ENCODE measurements around the gene SLC2A6. TPM values are rescaled to one million over a fixed set of nuclear protein-coding genes. Genes with fewer than 3 reads are reported as not detected.

SLC2A6 gene
- total RNA-seq, 1 donor from 2014 or later = 37.4 TPM

- no peaks in the 10 kb centered on the region for H3K36me3 Mint-ChIP-seq (ENCODE audit: low read depth)
- ChIA-PET POLR2A (no interaction called here), CTCF (no interaction called here)
- H3K9me3 Mint-ChIP-seq = peaks cover 20% of the 10 kb centered on the region
- ATAC-seq (ENCODE audit: low read depth) = no peak
- no peak overlapping the region for H3K4me3 Mint-ChIP-seq
- DNase-seq = no peak
- intact Hi-C loops (cut with micrococcal nuclease) = no loop called here
- TF ChIP-seq, protein P1, sequence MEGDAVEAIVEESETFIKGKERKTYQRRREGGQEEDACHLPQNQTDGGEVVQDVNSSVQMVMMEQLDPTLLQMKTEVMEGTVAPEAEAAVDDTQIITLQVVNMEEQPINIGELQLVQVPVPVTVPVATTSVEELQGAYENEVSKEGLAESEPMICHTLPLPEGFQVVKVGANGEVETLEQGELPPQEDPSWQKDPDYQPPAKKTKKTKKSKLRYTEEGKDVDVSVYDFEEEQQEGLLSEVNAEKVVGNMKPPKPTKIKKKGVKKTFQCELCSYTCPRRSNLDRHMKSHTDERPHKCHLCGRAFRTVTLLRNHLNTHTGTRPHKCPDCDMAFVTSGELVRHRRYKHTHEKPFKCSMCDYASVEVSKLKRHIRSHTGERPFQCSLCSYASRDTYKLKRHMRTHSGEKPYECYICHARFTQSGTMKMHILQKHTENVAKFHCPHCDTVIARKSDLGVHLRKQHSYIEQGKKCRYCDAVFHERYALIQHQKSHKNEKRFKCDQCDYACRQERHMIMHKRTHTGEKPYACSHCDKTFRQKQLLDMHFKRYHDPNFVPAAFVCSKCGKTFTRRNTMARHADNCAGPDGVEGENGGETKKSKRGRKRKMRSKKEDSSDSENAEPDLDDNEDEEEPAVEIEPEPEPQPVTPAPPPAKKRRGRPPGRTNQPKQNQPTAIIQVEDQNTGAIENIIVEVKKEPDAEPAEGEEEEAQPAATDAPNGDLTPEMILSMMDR (IDR thresholded peaks at IDR 0.05) = no peak
- H3K27ac Mint-ChIP-seq = no peak overlapping the region
- peaks cover 15% of the 10 kb centered on the region for H3K27me3 Mint-ChIP-seq
- no peaks in the 10 kb centered on the region for H3K4me1 Mint-ChIP-seq
Measured at GRCh38 chr9:133499132-133499891, 20.4 kb upstream of the SLC2A6 start.

DNA sequence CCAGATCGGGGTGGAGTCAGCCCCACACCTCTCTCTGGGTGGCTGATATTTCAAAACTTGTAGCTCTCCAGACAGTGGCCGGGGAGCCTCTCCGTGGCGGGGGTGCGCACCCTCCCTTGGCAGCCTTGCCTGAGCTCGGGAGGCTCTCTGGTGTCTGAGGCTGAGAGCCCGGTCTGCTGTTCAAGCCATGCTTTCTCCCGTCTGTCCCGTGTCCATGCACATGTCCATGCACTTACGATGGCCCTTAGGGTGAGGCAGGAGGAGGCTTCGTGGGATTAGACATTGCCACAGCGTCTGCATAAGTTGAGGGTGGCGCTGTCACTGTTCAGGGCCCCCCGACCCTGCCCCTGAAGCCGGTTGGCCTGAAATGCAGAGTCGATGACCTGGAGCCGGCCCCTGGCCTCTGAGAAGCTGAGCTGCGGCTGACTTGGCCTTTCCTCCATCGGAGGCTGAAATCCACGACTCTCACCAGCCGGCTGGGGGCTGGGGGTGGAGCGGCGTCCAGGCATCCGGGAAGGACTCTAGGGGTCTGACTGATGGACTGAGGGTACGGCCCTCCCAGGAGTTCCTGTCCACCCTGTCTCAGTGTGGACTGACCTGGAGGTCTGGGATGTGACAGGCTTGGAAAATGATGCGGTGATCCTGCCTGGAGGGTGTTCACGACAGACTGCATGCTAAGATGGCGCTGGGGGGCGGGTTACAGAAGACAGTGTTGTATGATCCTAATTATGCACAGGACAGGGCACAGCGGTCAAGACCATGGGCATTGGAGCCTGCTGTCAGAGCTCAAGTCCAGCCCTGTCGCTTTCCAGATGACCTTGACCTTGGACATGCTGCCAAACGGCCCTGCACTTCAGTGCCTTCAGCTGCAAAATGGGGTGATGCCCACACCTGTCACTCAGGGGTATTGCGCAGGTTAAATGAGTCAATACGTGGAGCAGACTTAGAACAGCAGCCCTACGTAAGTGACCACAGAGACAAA lies 18.3 kb upstream of the SLC2A6 start:
- Mint-ChIP-seq H3K9me3 (peaks cover 9% of the 10 kb centered on the region), H3K36me3 (ENCODE audit: low read depth) (no peaks in the 10 kb centered on the region), H3K4me3 (no peak overlapping the region), H3K4me1 (no peaks in the 10 kb centered on the region), H3K27ac (no peak overlapping the region), H3K27me3 (peaks cover 7% of the 10 kb centered on the region)
- intact Hi-C loops (cut with micrococcal nuclease) = no loop called here
- TF ChIP-seq, protein P1 (IDR thresholded peaks at IDR 0.05) = no peak
- CTCF ChIA-PET = interaction anchor here (0.9 kb wide), 1 partner anchor 11 kb away, joined by 3 read pairs; no protein-coding TSS in a partner anchor
- DNase-seq (no peak), ATAC-seq (ENCODE audit: low read depth) (no peak)
- POLR2A ChIA-PET = no interaction called here

DNA sequence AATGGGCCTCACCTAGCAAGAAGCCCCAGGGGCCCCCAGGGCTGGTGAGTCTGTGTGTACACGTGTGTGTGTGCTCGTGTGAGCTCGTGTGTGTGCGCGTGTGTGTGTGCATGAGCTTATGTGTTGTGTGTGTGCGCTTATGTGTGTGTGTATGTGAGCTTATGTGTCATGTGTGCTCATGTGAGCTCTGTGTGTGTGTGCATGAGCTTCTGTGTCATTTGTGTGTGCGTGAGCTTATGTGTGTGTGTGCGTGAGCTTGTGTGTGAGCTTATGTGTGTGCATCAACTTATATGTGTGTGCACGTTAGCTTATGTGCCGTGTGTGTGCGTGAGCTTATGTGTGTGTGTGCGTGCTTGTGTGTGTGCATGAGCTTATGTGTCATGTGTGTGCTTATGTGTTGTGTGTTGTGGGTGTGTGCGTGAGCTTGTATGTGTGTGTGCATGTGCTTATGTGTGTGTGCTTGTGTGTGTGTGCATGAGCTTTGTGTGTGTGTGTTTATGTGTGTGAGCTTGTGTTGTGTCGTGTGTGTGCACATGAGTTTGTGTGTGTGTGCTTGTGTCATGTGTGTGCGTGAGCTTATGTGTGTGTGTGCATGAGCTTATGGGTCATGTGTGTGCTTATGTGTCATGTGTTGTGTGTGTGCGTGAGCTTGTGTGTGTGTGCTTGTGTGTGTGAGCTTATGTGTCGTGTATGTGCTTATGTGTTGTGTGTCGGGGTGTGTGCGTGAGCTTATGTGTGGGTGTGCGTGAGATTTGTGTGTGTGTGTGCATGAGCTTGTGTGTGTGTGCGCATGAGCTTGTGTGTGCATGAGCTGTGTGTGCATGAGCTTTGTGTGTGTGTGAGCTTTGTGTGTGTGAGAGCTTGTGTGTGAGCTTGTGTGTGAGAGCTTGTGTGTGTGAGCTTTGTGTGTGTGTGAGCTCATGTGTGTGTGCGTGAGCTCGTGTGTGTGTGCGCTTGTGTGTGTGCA lies 16.7 kb upstream of the SLC2A6 start:
- ChIA-PET POLR2A (no interaction called here), CTCF (interaction anchor here (0.7 to 0.9 kb wide), 2 partner anchors 9 to 89 kb away, joined by 3 to 4 read pairs; no protein-coding TSS in a partner anchor)
- DNase-seq = no peak
- no peak overlapping the region for H3K27ac Mint-ChIP-seq
- no peaks in the 10 kb centered on the region for H3K9me3 Mint-ChIP-seq
- TF ChIP-seq, protein P1 (IDR thresholded peaks at IDR 0.05) = no peak
- intact Hi-C loops (cut with micrococcal nuclease) = no loop called here
- H3K27me3 Mint-ChIP-seq = peaks cover 7% of the 10 kb centered on the region
- ATAC-seq (ENCODE audit: low read depth) = no peak
- H3K36me3 Mint-ChIP-seq (ENCODE audit: low read depth) = no peaks in the 10 kb centered on the region
- no peaks in the 10 kb centered on the region for H3K4me1 Mint-ChIP-seq
- H3K4me3 Mint-ChIP-seq = no peak overlapping the region

GRCh38 chr9:133494636-133495326 lies 15.9 kb upstream of the SLC2A6 start:
- ChIA-PET CTCF (no interaction called here), POLR2A (no interaction called here)
- no peaks in the 10 kb centered on the region for H3K4me1 Mint-ChIP-seq
- ATAC-seq (ENCODE audit: low read depth) = no peak
- H3K27ac Mint-ChIP-seq = no peak overlapping the region
- TF ChIP-seq, protein P1 (IDR thresholded peaks at IDR 0.05) = no peak
- DNase-seq = no peak
- no peaks in the 10 kb centered on the region for H3K36me3 Mint-ChIP-seq (ENCODE audit: low read depth)
- no peaks in the 10 kb centered on the region for H3K9me3 Mint-ChIP-seq
- intact Hi-C loops (cut with micrococcal nuclease) = no loop called here
- H3K27me3 Mint-ChIP-seq = peaks cover 7% of the 10 kb centered on the region
- H3K4me3 Mint-ChIP-seq = no peak overlapping the region

Data from activated B cell treated with CpG ODN at 0.5 μM for 24 hours (primary cell).